ENCODE data around the gene NDUFS1. TPM values are rescaled to one million over a fixed set of nuclear protein-coding genes. Genes with fewer than 3 reads are reported as not detected.
"Not testable (repeated sequence)": the region's sequence is repeated elsewhere in the genome, so short reads cannot be mapped to it uniquely, and the experiment has no call there.

Gene NDUFS1
- total and polyA plus RNA-seq, 2 experiments from 2014 or later = 34.5 to 97.9 TPM

DNA sequence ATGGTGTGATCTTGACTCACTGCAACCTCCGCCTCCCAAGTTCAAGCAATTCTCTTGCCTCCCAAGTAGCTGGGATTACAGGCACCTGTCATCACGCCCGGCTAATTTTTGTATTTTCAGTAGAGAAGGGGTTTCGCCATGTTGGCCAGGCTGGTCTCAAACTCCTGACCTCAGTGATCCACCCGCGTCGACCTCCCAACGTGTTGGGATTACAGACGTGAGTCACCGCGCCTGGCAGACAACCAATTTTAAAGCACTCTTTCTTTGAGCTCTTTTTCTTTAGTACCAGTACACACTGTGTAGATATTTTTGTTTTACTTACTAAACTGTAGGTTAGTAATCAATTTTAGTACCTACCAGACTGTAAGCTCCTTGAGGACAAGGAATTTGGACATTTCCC, 2.2 kb downstream of the NDUFS1 start:
- not testable (repeated sequence) for H3K4me3 ChIP-seq, H3K27ac Mint-ChIP-seq, H3K4me2 ChIP-seq

DNA sequence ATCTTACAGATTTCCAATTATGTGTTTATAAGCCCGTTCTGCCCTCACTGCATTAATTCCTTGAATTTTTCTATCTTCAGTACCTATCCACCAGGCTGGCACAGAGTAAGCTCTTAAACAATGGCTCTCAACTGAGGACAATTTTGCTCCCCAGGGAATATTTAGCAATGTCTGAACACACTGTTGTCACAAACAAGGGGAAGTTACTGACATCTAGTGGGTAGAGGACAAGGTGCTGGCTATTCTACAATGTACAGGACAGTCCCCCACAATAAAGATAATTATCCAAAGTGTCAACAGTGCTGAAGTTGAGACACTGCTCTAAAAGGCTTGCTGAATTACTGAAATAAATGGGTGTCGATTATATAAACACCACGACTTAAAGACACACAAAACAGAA, 5.0 kb downstream of the NDUFS1 start:
- H3K27me3 ChIP-seq (ENCODE audit: insufficient read depth) = no peaks in the 10 kb centered on the region
- DNase-seq (ENCODE audit: low spot score) (peak; percentile 11), ATAC-seq (peak; percentile 21)
- peaks cover 4% of the 10 kb centered on the region; the same call in 2 of the 3 replicates for H3K4me1 Mint-ChIP-seq
- H3K9me3 Mint-ChIP-seq = no peaks in the 10 kb centered on the region
- TF ChIP-seq ZNF331 (CRISPR knock-in tag; IDR thresholded peaks at IDR 0.05; ENCODE audit: low read depth) = no peak
- TF ChIP-seq, protein P1, sequence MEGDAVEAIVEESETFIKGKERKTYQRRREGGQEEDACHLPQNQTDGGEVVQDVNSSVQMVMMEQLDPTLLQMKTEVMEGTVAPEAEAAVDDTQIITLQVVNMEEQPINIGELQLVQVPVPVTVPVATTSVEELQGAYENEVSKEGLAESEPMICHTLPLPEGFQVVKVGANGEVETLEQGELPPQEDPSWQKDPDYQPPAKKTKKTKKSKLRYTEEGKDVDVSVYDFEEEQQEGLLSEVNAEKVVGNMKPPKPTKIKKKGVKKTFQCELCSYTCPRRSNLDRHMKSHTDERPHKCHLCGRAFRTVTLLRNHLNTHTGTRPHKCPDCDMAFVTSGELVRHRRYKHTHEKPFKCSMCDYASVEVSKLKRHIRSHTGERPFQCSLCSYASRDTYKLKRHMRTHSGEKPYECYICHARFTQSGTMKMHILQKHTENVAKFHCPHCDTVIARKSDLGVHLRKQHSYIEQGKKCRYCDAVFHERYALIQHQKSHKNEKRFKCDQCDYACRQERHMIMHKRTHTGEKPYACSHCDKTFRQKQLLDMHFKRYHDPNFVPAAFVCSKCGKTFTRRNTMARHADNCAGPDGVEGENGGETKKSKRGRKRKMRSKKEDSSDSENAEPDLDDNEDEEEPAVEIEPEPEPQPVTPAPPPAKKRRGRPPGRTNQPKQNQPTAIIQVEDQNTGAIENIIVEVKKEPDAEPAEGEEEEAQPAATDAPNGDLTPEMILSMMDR (conservative IDR thresholded peaks at IDR 0.05; ENCODE audit: low read depth in 2 of 2) = peak; percentile 33 to 53
- TF ChIP-seq STAT1 (IDR thresholded peaks at IDR 0.05; ENCODE audit: unreplicated experiment) = no peak
- no peak overlapping the region for H3K27ac Mint-ChIP-seq
- no peaks in the 10 kb centered on the region for H3K4me1 ChIP-seq (ENCODE audit: insufficient read depth)
- H3K79me2 ChIP-seq (replicated peaks; ENCODE audit: insufficient read depth) = peaks cover 89% of the 10 kb centered on the region
- no peak overlapping the region for H3K4me3 ChIP-seq
- peak overlapping the region; percentile 21; the same call in 1 of the 2 replicates for H3K27ac ChIP-seq (ENCODE audit: low read depth)
- no peaks in the 10 kb centered on the region for H3K9me2 ChIP-seq (ENCODE audit: insufficient read depth)
- H2AFZ ChIP-seq = no peak overlapping the region
- H4K20me1 ChIP-seq (replicated peaks; ENCODE audit: insufficient read depth) = peaks cover 25% of the 10 kb centered on the region; the same call in 1 of the 2 replicates
- peaks cover 27% of the 10 kb centered on the region for H3K36me3 Mint-ChIP-seq (ENCODE audit: low read depth)
- no peak overlapping the region for H3K4me2 ChIP-seq
- no peaks in the 10 kb centered on the region; the same call in 1 of the 2 replicates for H3F3A ChIP-seq (replicated peaks; ENCODE audit: low read depth)
- H3K27me3 Mint-ChIP-seq (ENCODE audit: insufficient read depth, low read depth, poor library complexity) = peaks cover 7% of the 10 kb centered on the region
- H3K4me3 Mint-ChIP-seq = no peak overlapping the region
- H3K36me3 ChIP-seq (ENCODE audit: insufficient read depth) = peaks cover 16% of the 10 kb centered on the region

More for the DNA sequence above, 2.2 kb downstream of the NDUFS1 start:
- H3K9me3 Mint-ChIP-seq; ATAC-seq; DNase-seq (ENCODE audit: low spot score); H3K27me3 ChIP-seq (ENCODE audit: insufficient read depth); H3K9me2 ChIP-seq (ENCODE audit: insufficient read depth); H2AFZ ChIP-seq; H3K27ac ChIP-seq (ENCODE audit: low read depth): not testable (repeated sequence)
- H3K4me1 Mint-ChIP-seq = peaks cover 15% of the 10 kb centered on the region
- H3K36me3 Mint-ChIP-seq (ENCODE audit: low read depth) = peaks cover 29% of the 10 kb centered on the region
- H3F3A ChIP-seq (replicated peaks; ENCODE audit: low read depth) = peaks cover 18% of the 10 kb centered on the region
- H3K27me3 Mint-ChIP-seq (ENCODE audit: insufficient read depth, low read depth, poor library complexity) = peaks cover 18% of the 10 kb centered on the region
- H3K36me3 ChIP-seq (ENCODE audit: insufficient read depth) = peaks cover 20% of the 10 kb centered on the region
- H4K20me1 ChIP-seq (replicated peaks; ENCODE audit: insufficient read depth) = peaks cover 28% of the 10 kb centered on the region; the same call in 1 of the 2 replicates
- H3K79me2 ChIP-seq (replicated peaks; ENCODE audit: insufficient read depth) = peaks cover 94% of the 10 kb centered on the region
- peak overlapping the region; percentile 99; the same call in 1 of the 3 replicates for H3K4me3 Mint-ChIP-seq
- peaks cover 15% of the 10 kb centered on the region for H3K4me1 ChIP-seq (ENCODE audit: insufficient read depth)

DNA sequence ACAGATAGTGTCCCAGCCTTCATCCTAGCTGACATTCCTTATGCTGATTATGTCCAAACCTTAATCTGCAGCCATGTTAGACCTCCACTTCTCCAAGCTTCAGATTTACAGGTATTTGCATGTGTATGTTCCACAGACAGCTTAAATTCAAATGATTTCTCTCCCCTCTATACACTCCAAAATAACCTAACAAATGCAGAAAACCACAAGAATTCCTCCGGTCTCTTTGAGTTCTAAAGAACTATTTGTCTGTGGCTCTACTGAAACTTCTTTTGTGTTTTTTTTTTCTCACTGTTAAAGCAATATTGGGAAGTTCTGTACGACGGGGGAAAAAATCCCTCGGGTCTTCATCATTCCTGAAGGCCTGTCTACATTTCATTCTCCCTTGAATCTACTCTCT, 8.6 kb downstream of the NDUFS1 start:
- TF ChIP-seq NANOG (IDR thresholded peaks at IDR 0.05; ENCODE audit: borderline replicate concordance) (no peak), JUNB (IDR thresholded peaks at IDR 0.05; ENCODE audit: unreplicated experiment) (no peak), STAT1 (IDR thresholded peaks at IDR 0.05; ENCODE audit: unreplicated experiment) (no peak), CREB1 (CRISPR knock-in tag; IDR thresholded peaks at IDR 0.05; ENCODE audit: low read depth) (no peak), ZNF331 (CRISPR knock-in tag; IDR thresholded peaks at IDR 0.05; ENCODE audit: low read depth) (no peak), EZH2phosphoT487 (IDR thresholded peaks at IDR 0.05; ENCODE audit: unreplicated experiment) (no peak)
- TF ChIP-seq, protein P2, sequence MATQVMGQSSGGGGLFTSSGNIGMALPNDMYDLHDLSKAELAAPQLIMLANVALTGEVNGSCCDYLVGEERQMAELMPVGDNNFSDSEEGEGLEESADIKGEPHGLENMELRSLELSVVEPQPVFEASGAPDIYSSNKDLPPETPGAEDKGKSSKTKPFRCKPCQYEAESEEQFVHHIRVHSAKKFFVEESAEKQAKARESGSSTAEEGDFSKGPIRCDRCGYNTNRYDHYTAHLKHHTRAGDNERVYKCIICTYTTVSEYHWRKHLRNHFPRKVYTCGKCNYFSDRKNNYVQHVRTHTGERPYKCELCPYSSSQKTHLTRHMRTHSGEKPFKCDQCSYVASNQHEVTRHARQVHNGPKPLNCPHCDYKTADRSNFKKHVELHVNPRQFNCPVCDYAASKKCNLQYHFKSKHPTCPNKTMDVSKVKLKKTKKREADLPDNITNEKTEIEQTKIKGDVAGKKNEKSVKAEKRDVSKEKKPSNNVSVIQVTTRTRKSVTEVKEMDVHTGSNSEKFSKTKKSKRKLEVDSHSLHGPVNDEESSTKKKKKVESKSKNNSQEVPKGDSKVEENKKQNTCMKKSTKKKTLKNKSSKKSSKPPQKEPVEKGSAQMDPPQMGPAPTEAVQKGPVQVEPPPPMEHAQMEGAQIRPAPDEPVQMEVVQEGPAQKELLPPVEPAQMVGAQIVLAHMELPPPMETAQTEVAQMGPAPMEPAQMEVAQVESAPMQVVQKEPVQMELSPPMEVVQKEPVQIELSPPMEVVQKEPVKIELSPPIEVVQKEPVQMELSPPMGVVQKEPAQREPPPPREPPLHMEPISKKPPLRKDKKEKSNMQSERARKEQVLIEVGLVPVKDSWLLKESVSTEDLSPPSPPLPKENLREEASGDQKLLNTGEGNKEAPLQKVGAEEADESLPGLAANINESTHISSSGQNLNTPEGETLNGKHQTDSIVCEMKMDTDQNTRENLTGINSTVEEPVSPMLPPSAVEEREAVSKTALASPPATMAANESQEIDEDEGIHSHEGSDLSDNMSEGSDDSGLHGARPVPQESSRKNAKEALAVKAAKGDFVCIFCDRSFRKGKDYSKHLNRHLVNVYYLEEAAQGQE (IDR thresholded peaks at IDR 0.05; ENCODE audit: unreplicated experiment) = no peak
- Histone ChIP-seq H3K79me2 (replicated peaks; ENCODE audit: insufficient read depth) (peaks cover 55% of the 10 kb centered on the region), H3F3A (replicated peaks; ENCODE audit: low read depth) (peaks cover 4% of the 10 kb centered on the region), H2AFZ (no peak overlapping the region), H3K36me3 (ENCODE audit: insufficient read depth) (peaks cover 34% of the 10 kb centered on the region), H4K20me1 (replicated peaks; ENCODE audit: insufficient read depth) (peaks cover 16% of the 10 kb centered on the region; the same call in 1 of the 2 replicates), H3K4me3 (no peak overlapping the region), H3K27ac (ENCODE audit: low read depth) (peak overlapping the region; percentile 6; the same call in 1 of the 2 replicates), H3K9me2 (ENCODE audit: insufficient read depth) (no peaks in the 10 kb centered on the region), H3K4me2 (no peak overlapping the region), H3K27me3 (ENCODE audit: insufficient read depth) (no peaks in the 10 kb centered on the region), H3K4me1 (ENCODE audit: insufficient read depth) (no peaks in the 10 kb centered on the region)
- Mint-ChIP-seq H3K36me3 (ENCODE audit: low read depth) (peaks cover 50% of the 10 kb centered on the region), H3K4me1 (no peaks in the 10 kb centered on the region), H3K9me3 (no peaks in the 10 kb centered on the region), H3K27me3 (ENCODE audit: insufficient read depth, low read depth, poor library complexity) (peaks cover 2% of the 10 kb centered on the region), H3K4me3 (no peak overlapping the region), H3K27ac (no peak overlapping the region)
- DNase-seq (ENCODE audit: low spot score) (no peak), ATAC-seq (no peak)

Measured in GM23338 (cell line).